GM21367 (cell line): ENCODE results near the gene RAPGEF1.
"Not testable (repeated sequence)": the region's sequence is repeated elsewhere in the genome, so short reads cannot be mapped to it uniquely, and the experiment has no call there.

ENCODE experiments used
- ATAC-seq: cut with Tn5 transposase; IDR thresholded peaks from one replicate; pipeline ENCODE4 v1.9.1; 2021; ENCODE audit not compliant: unreplicated experiment

The RAPGEF1 gene

GRCh38 chr9:131575946-131576853 is 163.7 kb downstream of the RAPGEF1 start:
- ATAC-seq = no peak

GRCh38 chr9:131574730-131575640 is 164.9 kb downstream of the RAPGEF1 start:
- no peak for ATAC-seq

- no peak for ATAC-seq
These were observed 172.0 kb downstream of the RAPGEF1 start for GRCh38 chr9:131567910-131568309.

- no peak for ATAC-seq
These were observed 173.7 kb downstream of the RAPGEF1 start for GRCh38 chr9:131566158-131566557.

GRCh38 chr9:131565369-131565768 is 174.5 kb downstream of the RAPGEF1 start:
- ATAC-seq = no peak

GRCh38 chr9:131562032-131562959 is 177.6 kb downstream of the RAPGEF1 start:
- no peak for ATAC-seq

GRCh38 chr9:131559421-131560000 is 180.4 kb downstream of the RAPGEF1 start:
- ATAC-seq = no peak

- no peak for ATAC-seq
These were observed 181.9 kb downstream of the RAPGEF1 start for GRCh38 chr9:131557855-131558548.

- ATAC-seq = no peak
These were observed 183.8 kb downstream of the RAPGEF1 start for GRCh38 chr9:131555841-131556673.

GRCh38 chr9:131554843-131555351 is 185.0 kb downstream of the RAPGEF1 start:
- ATAC-seq = no peak

- no peak for ATAC-seq
These were observed 185.6 kb downstream of the RAPGEF1 start for GRCh38 chr9:131554087-131554842.

GRCh38 chr9:131552030-131552429 is 187.8 kb downstream of the RAPGEF1 start:
- no peak for ATAC-seq

- ATAC-seq = not testable (repeated sequence)
These were observed 189.4 kb downstream of the RAPGEF1 start for GRCh38 chr9:131550465-131550864.

- ATAC-seq = not testable (repeated sequence)
These were observed 190.7 kb downstream of the RAPGEF1 start for GRCh38 chr9:131549186-131549585.

- ATAC-seq = no peak
These were observed 193.4 kb downstream of the RAPGEF1 start for GRCh38 chr9:131546336-131547084.

GRCh38 chr9:131545786-131546335 is 194.0 kb downstream of the RAPGEF1 start:
- no peak for ATAC-seq
